DND-41 (cell line): ENCODE results near the gene DNAH14.

Source experiments
- ATAC-seq: fragments of 200-7000 bp; cut with Tn5 transposase; 3 replicates; pipeline ENCODE4 v1.9.1; 2021; ENCODE audit warnings: low read depth; ENCODE audit not compliant: insufficient read depth
- DNase-seq: peaks from one replicate; pipeline ENCODE4 v3.0.0-alpha.2; 2020
- H2AFZ ChIP-seq: 2 replicates; pipeline ENCODE4 v1.6.0; 2012; ENCODE audit warnings: low read depth, low read length
- H3K27ac ChIP-seq: 2 replicates; pipeline ENCODE4 v1.5.1; 2012; ENCODE audit warnings: low read length, inconsistent platforms
- H3K27me3 ChIP-seq: fragments of 200-600 bp; sonication (generic); 2 replicates; pipeline ENCODE4 v1.6.0; 2012; ENCODE audit warnings: low read length, mild to moderate bottlenecking, inconsistent platforms; ENCODE audit not compliant: insufficient read depth, poor library complexity
- H3K36me3 ChIP-seq: 2 replicates; pipeline ENCODE4 v1.5.1; 2012; ENCODE audit warnings: low read length, inconsistent platforms; ENCODE audit not compliant: insufficient read depth
- H3K4me1 ChIP-seq: 2 replicates; pipeline ENCODE4 v1.5.1; 2012; ENCODE audit warnings: mild to moderate bottlenecking, low read length; ENCODE audit not compliant: insufficient read depth
- H3K4me2 ChIP-seq: 2 replicates; pipeline ENCODE4 v1.6.0; 2012; ENCODE audit warnings: mild to moderate bottlenecking, moderate library complexity, low read length, inconsistent platforms; ENCODE audit not compliant: insufficient read depth
- H3K4me3 ChIP-seq, 2 experiments: fragments of 200-600 bp in 1 of 2; shearing (Covaris generic) in 1 of 2; 2 replicates each; pipeline ENCODE4 v1.5.1; 2012 to 2016; ENCODE audit warnings: inconsistent platforms in 2 of 2, low read length in 2 of 2, mild to moderate bottlenecking in 2 of 2, low read depth in 1 of 2, moderate library complexity in 1 of 2
- H3K79me2 ChIP-seq: 2 replicates; pipeline ENCODE4 v1.6.0; 2012; ENCODE audit warnings: low read length, inconsistent platforms; ENCODE audit not compliant: insufficient read depth
- H3K9ac ChIP-seq: 2 replicates; pipeline ENCODE4 v1.6.0; 2012; ENCODE audit warnings: low read depth, mild to moderate bottlenecking, inconsistent platforms, low read length, moderate library complexity
- H3K9me3 ChIP-seq: 2 replicates; pipeline ENCODE4 v1.5.1; 2012; ENCODE audit warnings: low read length, moderate library complexity, mild to moderate bottlenecking, inconsistent platforms; ENCODE audit not compliant: insufficient read depth, severe bottlenecking
- H4K20me1 ChIP-seq: 2 replicates; pipeline ENCODE4 v1.6.0; 2012; ENCODE audit warnings: low read length; ENCODE audit not compliant: insufficient read depth
- EZH2 ChIP-seq: IDR thresholded peaks from 3 replicates; pipeline ENCODE4 v1.6.1; 2012; ENCODE audit warnings: borderline replicate concordance, low read depth, mild to moderate bottlenecking, moderate library complexity, low read length, inconsistent platforms; ENCODE audit not compliant: severe bottlenecking
- TF ChIP-seq, protein P1 (sequence below): IDR thresholded peaks from 2 replicates; pipeline ENCODE4 v1.5.1; 2012; ENCODE audit warnings: borderline replicate concordance, low read length, moderate library complexity, mild to moderate bottlenecking; ENCODE audit not compliant: poor library complexity, severe bottlenecking; ENCODE audit errors: extremely low read depth

Gene DNAH14

DNA sequence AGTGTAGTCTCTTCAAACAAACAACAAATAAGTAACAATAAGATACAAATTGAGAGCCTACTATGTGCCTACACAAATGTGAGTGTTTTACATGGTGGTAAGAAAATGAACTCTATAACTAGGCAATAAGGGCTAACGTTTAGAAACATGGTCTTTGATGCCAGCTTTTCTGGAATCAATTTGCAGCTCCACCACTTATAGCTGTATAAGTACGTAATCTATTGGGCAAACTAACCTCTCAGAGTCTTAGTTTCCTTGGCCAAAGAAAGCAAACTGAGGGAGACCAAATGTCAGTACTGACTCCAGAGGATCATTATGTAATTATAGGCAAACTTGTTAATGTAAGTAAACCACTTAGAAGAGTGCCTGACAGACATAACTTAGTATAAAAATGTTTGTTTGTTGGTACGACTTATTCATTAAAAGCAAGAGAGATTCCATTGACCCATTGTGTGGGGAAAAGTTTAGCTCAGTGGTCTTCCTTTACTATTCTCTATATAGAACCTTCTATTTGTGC, 438.6 kb downstream of the DNAH14 start:
- Histone ChIP-seq H3K79me2 (no peaks in the 10 kb centered on the region), H3K27me3 (peaks cover 3% of the 10 kb centered on the region), H3K27ac (no peak overlapping the region), H3K4me1 (no peaks in the 10 kb centered on the region), H3K4me2 (no peak overlapping the region), H2AFZ (no peak overlapping the region), H3K4me3 (no peak overlapping the region), H3K36me3 (no peaks in the 10 kb centered on the region), H4K20me1 (no peaks in the 10 kb centered on the region), H3K9ac (no peak overlapping the region), H3K9me3 (no peaks in the 10 kb centered on the region)
- TF ChIP-seq, protein P1, sequence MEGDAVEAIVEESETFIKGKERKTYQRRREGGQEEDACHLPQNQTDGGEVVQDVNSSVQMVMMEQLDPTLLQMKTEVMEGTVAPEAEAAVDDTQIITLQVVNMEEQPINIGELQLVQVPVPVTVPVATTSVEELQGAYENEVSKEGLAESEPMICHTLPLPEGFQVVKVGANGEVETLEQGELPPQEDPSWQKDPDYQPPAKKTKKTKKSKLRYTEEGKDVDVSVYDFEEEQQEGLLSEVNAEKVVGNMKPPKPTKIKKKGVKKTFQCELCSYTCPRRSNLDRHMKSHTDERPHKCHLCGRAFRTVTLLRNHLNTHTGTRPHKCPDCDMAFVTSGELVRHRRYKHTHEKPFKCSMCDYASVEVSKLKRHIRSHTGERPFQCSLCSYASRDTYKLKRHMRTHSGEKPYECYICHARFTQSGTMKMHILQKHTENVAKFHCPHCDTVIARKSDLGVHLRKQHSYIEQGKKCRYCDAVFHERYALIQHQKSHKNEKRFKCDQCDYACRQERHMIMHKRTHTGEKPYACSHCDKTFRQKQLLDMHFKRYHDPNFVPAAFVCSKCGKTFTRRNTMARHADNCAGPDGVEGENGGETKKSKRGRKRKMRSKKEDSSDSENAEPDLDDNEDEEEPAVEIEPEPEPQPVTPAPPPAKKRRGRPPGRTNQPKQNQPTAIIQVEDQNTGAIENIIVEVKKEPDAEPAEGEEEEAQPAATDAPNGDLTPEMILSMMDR, result no peak
- TF ChIP-seq EZH2, result no peak
- no peak for ATAC-seq
- no peak for DNase-seq

DNA sequence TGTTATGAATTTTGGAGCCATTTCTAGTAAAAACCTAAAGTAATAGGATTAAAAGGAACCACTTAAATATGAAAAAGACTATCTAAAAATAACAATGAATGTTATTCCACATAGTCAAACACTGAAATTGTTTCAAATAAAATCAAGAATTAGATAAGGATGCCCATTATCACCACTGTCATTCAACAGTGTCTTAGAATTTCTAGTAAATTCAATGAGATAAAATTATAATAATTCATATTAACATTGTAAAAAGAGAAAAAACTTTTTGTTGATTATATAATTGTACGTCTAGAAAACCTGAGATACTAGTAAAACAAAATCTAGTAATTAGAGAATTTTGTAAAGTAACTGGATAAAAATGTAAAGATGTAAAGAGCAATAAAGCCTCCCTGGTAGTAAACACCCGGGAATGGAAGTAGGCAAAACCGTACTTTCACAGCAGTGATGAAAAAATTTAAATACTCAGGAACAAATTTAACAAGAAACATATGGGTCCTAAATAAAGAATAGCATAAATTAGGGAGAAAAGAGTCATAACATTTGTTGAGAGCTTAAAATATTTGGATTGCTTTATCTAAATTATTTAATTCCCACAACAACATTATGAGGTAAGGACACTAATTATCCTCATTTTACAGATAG, 442.0 kb downstream of the DNAH14 start:
- no peak overlapping the region for H3K4me3 ChIP-seq
- no peak overlapping the region for H3K27ac ChIP-seq
- H3K9me3 ChIP-seq, result no peaks in the 10 kb centered on the region
- DNase-seq (no peak), ATAC-seq (no peak)
- H4K20me1 ChIP-seq, result no peaks in the 10 kb centered on the region
- no peak overlapping the region for H2AFZ ChIP-seq
- no peaks in the 10 kb centered on the region for H3K4me1 ChIP-seq
- no peak overlapping the region for H3K4me2 ChIP-seq
- H3K79me2 ChIP-seq, result no peaks in the 10 kb centered on the region
- TF ChIP-seq, protein P1, result no peak
- no peak for TF ChIP-seq EZH2
- no peak overlapping the region for H3K9ac ChIP-seq
- no peaks in the 10 kb centered on the region for H3K36me3 ChIP-seq
- H3K27me3 ChIP-seq, result no peaks in the 10 kb centered on the region

DNA sequence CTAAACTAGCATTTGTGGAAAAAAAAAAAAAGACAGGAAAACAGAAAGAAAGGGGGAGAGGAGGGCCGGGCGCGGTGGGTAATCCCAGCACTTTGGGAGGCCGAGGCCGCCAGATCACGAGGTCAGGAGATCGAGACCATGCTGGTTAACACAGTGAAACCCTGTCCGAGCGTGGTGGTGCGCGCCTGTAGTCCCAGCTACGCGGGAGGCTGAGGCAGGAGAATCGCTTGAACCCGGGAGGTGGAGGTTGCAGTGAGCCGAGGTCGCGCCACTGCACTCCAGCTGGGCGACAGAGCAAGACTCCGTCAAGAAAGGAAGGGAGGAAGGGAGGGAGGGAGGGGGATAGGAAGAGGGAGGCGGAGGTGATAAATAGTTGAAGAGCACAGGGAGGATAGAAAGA, 443.7 kb downstream of the DNAH14 start:
- H3K4me1 ChIP-seq, result no peaks in the 10 kb centered on the region
- no peaks in the 10 kb centered on the region for H3K36me3 ChIP-seq
- TF ChIP-seq, protein P1, result no peak
- TF ChIP-seq EZH2, result no peak
- H3K4me3 ChIP-seq, result no peak overlapping the region
- H3K9ac ChIP-seq, result no peak overlapping the region
- no peak overlapping the region for H2AFZ ChIP-seq
- ATAC-seq (no peak), DNase-seq (no peak)
- no peaks in the 10 kb centered on the region for H3K79me2 ChIP-seq
- no peaks in the 10 kb centered on the region for H4K20me1 ChIP-seq
- no peaks in the 10 kb centered on the region for H3K27me3 ChIP-seq
- H3K9me3 ChIP-seq, result no peaks in the 10 kb centered on the region
- H3K27ac ChIP-seq, result no peak overlapping the region
- H3K4me2 ChIP-seq, result no peak overlapping the region

DNA sequence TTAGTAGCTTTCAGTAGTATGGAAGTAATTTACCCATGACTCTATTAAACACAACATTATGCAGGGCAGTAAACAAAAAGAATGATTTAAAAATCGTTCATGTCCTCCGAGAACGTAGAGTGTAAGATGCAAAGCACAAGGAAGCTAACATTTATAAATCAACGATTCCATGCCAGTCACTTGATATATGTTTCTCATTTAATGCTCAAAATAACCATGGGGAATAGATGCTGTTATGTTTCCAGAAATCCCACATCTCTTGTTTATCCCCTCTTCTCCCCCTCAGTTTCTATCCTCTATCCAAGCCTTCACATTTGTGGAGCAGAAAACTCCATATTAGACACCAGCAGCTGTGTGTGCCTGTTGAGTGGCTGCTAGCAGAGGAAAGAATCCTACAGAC, 445.5 kb downstream of the DNAH14 start:
- ATAC-seq, result no peak
- no peak overlapping the region for H3K4me3 ChIP-seq
- no peak overlapping the region for H3K9ac ChIP-seq
- no peak overlapping the region for H2AFZ ChIP-seq
- no peaks in the 10 kb centered on the region for H3K4me1 ChIP-seq
- H3K36me3 ChIP-seq, result no peaks in the 10 kb centered on the region
- H3K27ac ChIP-seq, result no peak overlapping the region
- no peaks in the 10 kb centered on the region for H3K79me2 ChIP-seq
- TF ChIP-seq, protein P1, result no peak
- no peak for TF ChIP-seq EZH2
- H3K4me2 ChIP-seq, result no peak overlapping the region
- no peaks in the 10 kb centered on the region for H3K9me3 ChIP-seq
- no peak for DNase-seq
- no peaks in the 10 kb centered on the region for H3K27me3 ChIP-seq
- H4K20me1 ChIP-seq, result no peaks in the 10 kb centered on the region
